Endothelial cell of umbilical vein (primary cell): ENCODE measurements around the gene RWDD1. TPM values are rescaled to one million over a fixed set of nuclear protein-coding genes. Genes with fewer than 3 reads are reported as not detected.

ENCODE experiments used
- BruUV-seq: library from RNA; stranded (reverse); fragments of 400-500 nt; replicated peaks from 2 replicates; lab custom pipeline; 2021; lab: Mats Ljungman, UMichigan
- CTCF ChIA-PET: fragments of 300-600, 350-600 bp; sonication (Branson Sonifier 250); formaldehyde crosslinking; loops from one replicate; lab custom pipeline; 2021; ENCODE audit warnings: antibody characterized with exemption, inconsistent platforms; lab: Charles Lee
- POLR2A ChIA-PET: fragments of 300-600, 350-600 bp; sonication (Branson Sonifier 250); formaldehyde crosslinking; loops from one replicate; lab custom pipeline; 2021; ENCODE audit warnings: antibody characterized with exemption, inconsistent platforms; lab: Charles Lee
- DNase-seq: peaks from one replicate; pipeline ENCODE4 v3.0.0-alpha.2; 2011; ENCODE audit warnings: low read depth, low spot score
- FAIRE-seq: peaks from 2 replicates; lab custom pipeline; 2011; peaks lifted over from hg19 to GRCh38; lab: Jason Lieb, UNC
- H2AFZ ChIP-seq: 2 replicates; pipeline ENCODE4 v1.6.0; 2012; ENCODE audit warnings: low read depth, low read length, control low read depth, inconsistent platforms
- H3K27ac ChIP-seq: 2 replicates; pipeline ENCODE4 v1.5.1; 2011; ENCODE audit warnings: low read depth, mild to moderate bottlenecking, control low read depth, low read length, moderate library complexity; ENCODE audit not compliant: insufficient read depth
- H3K27me3 ChIP-seq, 2 experiments: 2 replicates each; pipeline versions ENCODE4 v1.6.0 to v1.6.1; 2011; ENCODE audit warnings: low read length in 2 of 2, mixed read lengths in 1 of 2; ENCODE audit not compliant: control insufficient read depth in 2 of 2, insufficient read depth in 2 of 2
- H3K36me3 ChIP-seq, 2 experiments: 2 replicates in 1 of 2; 3 replicates in 1 of 2; pipeline ENCODE4 v1.5.1; 2011; ENCODE audit warnings: low read length in 2 of 2, mild to moderate bottlenecking in 1 of 2, moderate library complexity in 1 of 2; ENCODE audit not compliant: control insufficient read depth in 2 of 2, insufficient read depth in 2 of 2; ENCODE audit errors: extremely low read depth in 1 of 2
- H3K4me1 ChIP-seq: 3 replicates; pipeline ENCODE4 v1.5.1; 2011; ENCODE audit warnings: mild to moderate bottlenecking, low read length; ENCODE audit not compliant: control insufficient read depth, insufficient read depth; ENCODE audit errors: extremely low read depth
- H3K4me2 ChIP-seq: 2 replicates; pipeline ENCODE4 v1.6.1; 2011; ENCODE audit warnings: low read length, control low read depth, mixed read lengths; ENCODE audit not compliant: insufficient read depth
- H3K4me3 ChIP-seq, 3 experiments: fragments of 200-600 bp in 1 of 3; sonication (generic), shearing (Covaris generic) in 1 of 3; replicated peaks in 1 of 3; 2 replicates each; pipeline ENCODE4 v1.5.1; 2011 to 2016; ENCODE audit warnings: control low read depth in 3 of 3, low read length in 3 of 3, mild to moderate bottlenecking in 2 of 3, inconsistent platforms in 1 of 3, low read depth in 1 of 3, moderate library complexity in 1 of 3; ENCODE audit not compliant: insufficient read depth in 1 of 3
- H3K79me2 ChIP-seq: 2 replicates; pipeline ENCODE4 v1.6.0; 2012; ENCODE audit warnings: low read length, inconsistent platforms; ENCODE audit not compliant: control insufficient read depth, insufficient read depth
- H3K9ac ChIP-seq: replicated peaks from 2 replicates; pipeline ENCODE3; 2011; ENCODE audit warnings: low read length, control low read depth; ENCODE audit not compliant: insufficient read depth; ENCODE audit errors: extremely low read depth
- H3K9me1 ChIP-seq: replicated peaks from 3 replicates; pipeline ENCODE4 v1.6.0; 2011; ENCODE audit warnings: mild to moderate bottlenecking, low read length; ENCODE audit not compliant: control insufficient read depth, insufficient read depth; ENCODE audit errors: extremely low read depth
- H3K9me3 ChIP-seq: replicated peaks from 2 replicates; pipeline ENCODE4 v1.5.1; 2012; ENCODE audit warnings: low read length, inconsistent platforms; ENCODE audit not compliant: control insufficient read depth, insufficient read depth
- H4K20me1 ChIP-seq: replicated peaks from 2 replicates; pipeline ENCODE3; 2011; ENCODE audit warnings: mild to moderate bottlenecking, low read length; ENCODE audit not compliant: control insufficient read depth, insufficient read depth; ENCODE audit errors: extremely low read depth
- CTCF ChIP-seq, 2 donors: IDR thresholded peaks; 1 replicate in 1 of 2; 2 replicates in 1 of 2; pipeline ENCODE4 v1.5.1; 2011; ENCODE audit warnings: low read length in 2 of 2, mild to moderate bottlenecking in 2 of 2, moderate library complexity in 2 of 2, control low read depth in 1 of 2, inconsistent platforms in 1 of 2, low read depth in 1 of 2; ENCODE audit not compliant: insufficient read depth in 1 of 2; ENCODE audit errors: extremely low read depth in 1 of 2
- EZH2 ChIP-seq: IDR thresholded peaks from 2 replicates; pipeline ENCODE4 v1.6.1; 2012; ENCODE audit warnings: borderline replicate concordance, low read depth, mild to moderate bottlenecking, moderate library complexity, low read length, inconsistent platforms; ENCODE audit not compliant: severe bottlenecking
- FOS ChIP-seq: IDR thresholded peaks from 2 replicates; pipeline ENCODE4 v1.6.1; 2011; ENCODE audit warnings: mild to moderate bottlenecking, low read length, moderate library complexity, borderline replicate concordance; ENCODE audit not compliant: insufficient read depth
- GATA2 ChIP-seq: IDR thresholded peaks from 2 replicates; pipeline ENCODE4 v1.7.0; 2011; ENCODE audit warnings: low read depth, mild to moderate bottlenecking, moderate library complexity, mixed read lengths, low read length; ENCODE audit not compliant: insufficient read length, insufficient read depth
- JUN ChIP-seq: IDR thresholded peaks from 2 replicates; pipeline ENCODE4 v1.6.1; 2011; ENCODE audit warnings: borderline replicate concordance, low read depth; ENCODE audit not compliant: insufficient read length, insufficient read depth
- MAX ChIP-seq: IDR thresholded peaks from 2 replicates; pipeline ENCODE4 v1.6.1; 2011; ENCODE audit not compliant: insufficient read depth, insufficient read length
- POLR2A ChIP-seq: IDR thresholded peaks from 2 replicates; pipeline ENCODE4 v1.6.1; 2012; ENCODE audit warnings: low read depth, mild to moderate bottlenecking, control low read depth, low read length
- POLR2AphosphoS5 ChIP-seq: IDR thresholded peaks from 2 replicates; pipeline ENCODE4 v1.6.1; 2012; ENCODE audit warnings: low read depth, mild to moderate bottlenecking, control low read depth, low read length, moderate library complexity; ENCODE audit not compliant: insufficient read depth
- dilution Hi-C: fragments of 300-500 bp; cut with MboI; formaldehyde crosslinking; loops from one replicate; pipeline ENCODE4 v1.15.0; 2019; ENCODE audit warnings: low sequenced_read_pairs; ENCODE audit not compliant: extremely low pct_ligation_motif_present
- intact Hi-C: fragments of 100-400 bp; cut with micrococcal nuclease; formaldehyde crosslinking; loops from one replicate; pipeline ENCODE4 v1.10.0; 2022
- polyA plus RNA-seq, 4 experiments: library from polyadenylated mRNA; depleted of rRNA in 3 of 4; stranded (reverse) in 3 of 4; unstranded in 1 of 4; fragments of >200 nt; gene quantifications; 2 replicates each; pipeline versions ENCODE4 v1.2.1 to v1.2.3, GENCODE V29; 2011 to 2012; ENCODE audit warnings: missing spikeins in 1 of 4
- total RNA-seq: library from RNA; stranded (reverse); gene quantifications from 2 replicates; pipeline ENCODE4 v1.2.3, GENCODE V29; 2021

Gene RWDD1
- total and polyA plus RNA-seq, 2 donors (not counting 3 experiments of a cell fraction or from before 2014, with no cell fraction given), result 18.7 to 37.9 TPM

GRCh38 chr6:116547358-116547757 is 23.9 kb upstream of the RWDD1 start:
- Histone ChIP-seq H3K4me3 (no peak overlapping the region), H3K36me3 (no peaks in the 10 kb centered on the region), H3K27ac (no peak overlapping the region), H3K27me3 (no peaks in the 10 kb centered on the region), H4K20me1 (no peaks in the 10 kb centered on the region), H2AFZ (no peak overlapping the region), H3K9me1 (no peaks in the 10 kb centered on the region), H3K4me2 (no peak overlapping the region), H3K9ac (no peak overlapping the region), H3K79me2 (no peaks in the 10 kb centered on the region), H3K9me3 (no peaks in the 10 kb centered on the region), H3K4me1 (no peaks in the 10 kb centered on the region)
- DNase-seq (no peak), FAIRE-seq (no peak)
- BruUV-seq, result no TSS peak
- intact Hi-C loops (no loop called here), dilution Hi-C loops (no loop called here)
- CTCF ChIA-PET, result interaction anchor here (0.7 to 1.1 kb wide), 2 partner anchors 10 to 16 kb away, joined by 3 read pairs; no protein-coding TSS in a partner anchor
- TF ChIP-seq GATA2 (no peak), CTCF (IDR thresholded peaks at IDR 0.05; ENCODE audit: extremely low read depth in 1 of 2, insufficient read depth in 1 of 2, low read depth in 1 of 2, low read length in 2 of 2) (no peak), POLR2A (no peak), EZH2 (no peak), JUN (no peak), POLR2AphosphoS5 (no peak), FOS (no peak), MAX (no peak)
- POLR2A ChIA-PET, result no interaction called here
